ENCODE data around the gene CERS5.

DNA sequence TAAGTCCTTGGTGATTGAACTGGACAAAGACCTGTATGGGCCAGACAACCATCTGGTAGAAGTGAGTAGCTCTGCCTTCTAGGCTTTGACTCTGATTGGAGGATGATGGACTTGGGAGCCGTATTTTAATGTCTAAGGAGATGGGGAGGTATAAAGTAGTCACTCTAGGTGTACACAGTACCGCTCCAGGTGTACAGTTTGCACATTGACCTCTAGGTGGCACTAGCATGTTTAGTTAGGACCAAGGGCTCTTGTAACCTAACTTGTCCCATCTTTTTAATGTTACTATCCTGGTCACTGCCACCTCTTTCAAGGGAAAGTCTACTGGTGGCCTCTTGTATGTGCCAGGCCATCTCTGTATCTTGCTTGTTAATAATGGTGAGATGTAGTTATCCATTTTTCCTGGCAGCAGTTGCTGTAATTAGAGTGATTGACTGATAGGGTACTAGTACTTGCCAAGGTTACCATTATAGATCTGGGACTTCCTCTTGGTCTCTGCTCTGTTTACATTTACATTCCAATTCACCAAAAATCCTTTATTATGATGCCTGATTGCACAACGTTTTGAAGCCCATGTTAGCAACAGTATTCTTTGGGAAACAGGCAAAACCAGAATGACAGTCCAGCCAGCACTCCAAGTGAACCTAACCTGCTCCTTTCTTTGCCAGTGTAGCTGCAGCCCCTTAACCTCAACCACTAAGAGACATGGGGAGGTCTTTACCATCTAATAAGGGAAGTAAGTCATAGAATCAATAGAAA lies 78.4 kb downstream of the CERS5 start:
- peak; percentile 99 for TF ChIP-seq CTCF (conservative IDR thresholded peaks at IDR 0.05; ENCODE audit: low read length)
- TF ChIP-seq EZH2phosphoT487 (IDR thresholded peaks at IDR 0.05; ENCODE audit: borderline replicate concordance, low read depth, low read length) = no peak
